ENCODE measurements around the gene MARK1. TPM values are rescaled to one million over a fixed set of nuclear protein-coding genes. Genes with fewer than 3 reads are reported as not detected.

The MARK1 gene
- total RNA-seq, 4 donors from 2014 or later: 1.3 to 2.7 (median 1.9) TPM

GRCh38 chr1:220701974-220702373 lies 174.0 kb downstream of the MARK1 start:
- Histone ChIP-seq H3K36me3 (no peaks in the 10 kb centered on the region), H3K27ac (no peak overlapping the region), H3K4me3 (no peak overlapping the region), H3K27me3 (no peaks in the 10 kb centered on the region), H3K9me3 (no peaks in the 10 kb centered on the region), H3K4me1 (peaks cover 0 to 4% of the 10 kb centered on the region in 2 donors)
- no peak for TF ChIP-seq POLR2A (IDR thresholded peaks at IDR 0.05)
- TF ChIP-seq CTCF (IDR thresholded peaks at IDR 0.05 in 4 of 5, conservative IDR thresholded peaks at IDR 0.05 in 1 of 5): no peak
- no peak for ATAC-seq
- intact Hi-C loops (cut with DNase I; ENCODE audit: low total_unique reads) (no loop called here), in situ Hi-C loops (cut with MboI; ENCODE audit: low sequenced_read_pairs in 4 of 4) (no loop called here)
- DNase-seq: no peak

- no peak for ATAC-seq
- DNase-seq: no peak
- in situ Hi-C loops (cut with MboI; ENCODE audit: low sequenced_read_pairs in 4 of 4): no loop called here
- intact Hi-C loops (cut with DNase I; ENCODE audit: low total_unique reads): no loop called here
- TF ChIP-seq CTCF (IDR thresholded peaks at IDR 0.05 in 4 of 5, conservative IDR thresholded peaks at IDR 0.05 in 1 of 5) (no peak), POLR2A (IDR thresholded peaks at IDR 0.05) (no peak)
- H3K27ac ChIP-seq: no peak overlapping the region
- H3K9me3 ChIP-seq: no peaks in the 10 kb centered on the region
- H3K27me3 ChIP-seq: no peaks in the 10 kb centered on the region
- H3K4me1 ChIP-seq: peaks cover 0 to 4% of the 10 kb centered on the region in 2 donors
- H3K36me3 ChIP-seq: no peaks in the 10 kb centered on the region
- H3K4me3 ChIP-seq: no peak overlapping the region
Observed at GRCh38 chr1:220702733-220703270, 174.9 kb downstream of the MARK1 start.

- no peak overlapping the region for H3K4me3 ChIP-seq
- no peak for TF ChIP-seq POLR2A (IDR thresholded peaks at IDR 0.05)
- TF ChIP-seq CTCF (IDR thresholded peaks at IDR 0.05 in 4 of 5, conservative IDR thresholded peaks at IDR 0.05 in 1 of 5): no peak
- intact Hi-C loops (cut with DNase I; ENCODE audit: low total_unique reads): no loop called here
- ATAC-seq (no peak), DNase-seq (no peak)
- no peaks in the 10 kb centered on the region for H3K27me3 ChIP-seq
- no peaks in the 10 kb centered on the region for H3K9me3 ChIP-seq
- H3K27ac ChIP-seq: no peak overlapping the region
- H3K36me3 ChIP-seq: no peaks in the 10 kb centered on the region
- in situ Hi-C loops (cut with MboI; ENCODE audit: low sequenced_read_pairs in 4 of 4): no loop called here
- peaks cover 0 to 4% of the 10 kb centered on the region in 2 donors for H3K4me1 ChIP-seq
Observed at GRCh38 chr1:220703305-220703704, 175.4 kb downstream of the MARK1 start.

- Histone ChIP-seq H3K36me3 (no peaks in the 10 kb centered on the region), H3K9me3 (no peaks in the 10 kb centered on the region), H3K4me1 (peaks cover 0 to 4% of the 10 kb centered on the region in 2 donors), H3K27me3 (no peaks in the 10 kb centered on the region), H3K4me3 (no peak overlapping the region), H3K27ac (no peak overlapping the region)
- ATAC-seq (no peak), DNase-seq (no peak)
- in situ Hi-C loops (cut with MboI; ENCODE audit: low sequenced_read_pairs in 4 of 4): no loop called here
- TF ChIP-seq POLR2A (IDR thresholded peaks at IDR 0.05) (no peak), CTCF (IDR thresholded peaks at IDR 0.05 in 4 of 5, conservative IDR thresholded peaks at IDR 0.05 in 1 of 5) (no peak)
- intact Hi-C loops (cut with DNase I; ENCODE audit: low total_unique reads): no loop called here
Observed at GRCh38 chr1:220705782-220706181, 177.8 kb downstream of the MARK1 start.

- Histone ChIP-seq H3K4me1 (peaks cover 0 to 4% of the 10 kb centered on the region in 2 donors), H3K36me3 (no peaks in the 10 kb centered on the region), H3K4me3 (no peak overlapping the region), H3K27me3 (no peaks in the 10 kb centered on the region), H3K9me3 (no peaks in the 10 kb centered on the region), H3K27ac (no peak overlapping the region)
- no peak for ATAC-seq
- in situ Hi-C loops (cut with MboI; ENCODE audit: low sequenced_read_pairs in 4 of 4) (no loop called here), intact Hi-C loops (cut with DNase I; ENCODE audit: low total_unique reads) (no loop called here)
- TF ChIP-seq CTCF (IDR thresholded peaks at IDR 0.05 in 4 of 5, conservative IDR thresholded peaks at IDR 0.05 in 1 of 5) (no peak), POLR2A (IDR thresholded peaks at IDR 0.05) (no peak)
- DNase-seq: no peak
Observed at GRCh38 chr1:220706480-220706879, 178.5 kb downstream of the MARK1 start.
